GM12878 (cell line): ENCODE results near the gene SEC61A1. TPM values are rescaled to one million over a fixed set of nuclear protein-coding genes. Genes with fewer than 3 reads are reported as not detected.

Source experiments
- ATAC-seq: fragments of 200-7000 bp; cut with Tn5 transposase; 3 replicates; pipeline ENCODE4 v1.9.1; 2020; ENCODE audit warnings: mild to moderate bottlenecking, moderate library complexity
- BruUV-seq: library from RNA; stranded (reverse); fragments of 400-500 nt; replicated peaks from 2 replicates; lab custom pipeline; 2021; lab: Mats Ljungman, UMichigan
- CTCF ChIA-PET: fragments of 300-600 bp; sonication (Branson Sonifier 250); formaldehyde crosslinking; extraction: SDS; loops from one replicate; lab custom pipeline; 2021; ENCODE audit warnings: inconsistent platforms; lab: Yijun Ruan, JAX
- POLR2A ChIA-PET: fragments of 350-600 bp; formaldehyde crosslinking; extraction: SDS; loops from one replicate; lab custom pipeline; 2021; ENCODE audit warnings: inconsistent platforms; lab: Charles Lee
- RAD21 ChIA-PET: fragments of 300-600 bp; sonication (Branson Sonifier 250); formaldehyde crosslinking; loops from one replicate; lab custom pipeline; 2023; ENCODE audit warnings: antibody characterized with exemption; ENCODE audit not compliant: unreplicated experiment; lab: Charles Lee
- SMC1A ChIA-PET: fragments of 300-600 bp; sonication (Branson Sonifier 250); formaldehyde crosslinking; loops from one replicate; lab custom pipeline; 2023; ENCODE audit not compliant: unreplicated experiment, uncharacterized antibody; lab: Charles Lee
- DNase-seq: peaks from one replicate; pipeline ENCODE4 v3.0.0-alpha.2; 2011; ENCODE audit warnings: low read depth, low spot score
- FAIRE-seq: peaks from 3 replicates; lab custom pipeline; 2011; peaks lifted over from hg19 to GRCh38; lab: Jason Lieb, UNC
- H2AFZ ChIP-seq: 2 replicates; pipeline ENCODE4 v1.6.0; 2011; ENCODE audit warnings: low read depth, low read length, control low read depth; ENCODE audit not compliant: control insufficient read depth
- H3K27ac ChIP-seq: 2 replicates; pipeline ENCODE4 v1.5.1; 2011; ENCODE audit warnings: control low read depth; ENCODE audit not compliant: control insufficient read depth, insufficient read depth
- H3K27me3 ChIP-seq, 2 experiments: replicated peaks in 1 of 2; 2 replicates each; pipeline versions ENCODE4 v1.6.0 to v1.6.1; 2011; ENCODE audit warnings: low read length in 1 of 2; ENCODE audit not compliant: control insufficient read depth in 2 of 2, insufficient read depth in 2 of 2
- H3K36me3 ChIP-seq, 2 experiments: 2 replicates each; pipeline ENCODE4 v1.5.1; 2011; ENCODE audit warnings: low read length in 1 of 2; ENCODE audit not compliant: control insufficient read depth in 2 of 2, insufficient read depth in 2 of 2
- H3K4me1 ChIP-seq: 2 replicates; pipeline ENCODE4 v1.6.1; 2011; ENCODE audit warnings: mild to moderate bottlenecking, low read length, moderate library complexity, mixed read lengths; ENCODE audit not compliant: control insufficient read depth, insufficient read depth
- H3K4me2 ChIP-seq: 2 replicates; pipeline ENCODE4 v1.6.0; 2011; ENCODE audit warnings: control low read depth; ENCODE audit not compliant: control insufficient read depth, insufficient read depth
- H3K4me3 ChIP-seq: fragments of 200-600 bp; sonication (generic); 2 replicates; pipeline ENCODE4 v1.5.1; 2016
- H3K79me2 ChIP-seq: 2 replicates; pipeline ENCODE4 v1.6.0; 2011; ENCODE audit warnings: low read length; ENCODE audit not compliant: control insufficient read depth, insufficient read depth
- H3K9ac ChIP-seq: 2 replicates; pipeline ENCODE4 v1.8.0; 2011; ENCODE audit warnings: low read length, control low read depth, mixed read lengths; ENCODE audit not compliant: control insufficient read depth, insufficient read depth
- H3K9me3 ChIP-seq: replicated peaks from 3 replicates; pipeline ENCODE4 v1.5.1; 2011; ENCODE audit warnings: mild to moderate bottlenecking, low read length; ENCODE audit not compliant: control insufficient read depth, insufficient read depth
- H4K20me1 ChIP-seq: 2 replicates; pipeline ENCODE4 v1.6.0; 2011; ENCODE audit not compliant: control insufficient read depth, insufficient read depth
- BCLAF1 ChIP-seq: fragments of 450-650 bp; IDR thresholded peaks from 2 replicates; pipeline ENCODE4 v1.6.1; 2017; ENCODE audit warnings: antibody characterized with exemption, mild to moderate bottlenecking, moderate library complexity
- CBFB ChIP-seq: IDR thresholded peaks from 2 replicates; pipeline ENCODE4 v1.6.1; 2016; ENCODE audit warnings: antibody characterized with exemption, low read depth
- CHD1 ChIP-seq: IDR thresholded peaks from 2 replicates; pipeline ENCODE4 v1.6.1; 2012; ENCODE audit warnings: low read depth, low read length, improper control_type of control experiment
- GABPA ChIP-seq: IDR thresholded peaks from 2 replicates; pipeline ENCODE4 v1.6.1; 2014; ENCODE audit warnings: antibody characterized with exemption, low read depth, mild to moderate bottlenecking, inconsistent platforms
- GATAD2B ChIP-seq: fragments of 450-650 bp; conservative IDR thresholded peaks from 2 replicates; pipeline ENCODE4 v1.6.1; 2017; ENCODE audit warnings: low read depth, mild to moderate bottlenecking, moderate library complexity
- HCFC1 ChIP-seq: fragments of 150-350 bp; IDR thresholded peaks from 2 replicates; pipeline ENCODE4 v1.6.1; 2014; ENCODE audit warnings: low read length
- IRF4 ChIP-seq: IDR thresholded peaks from 2 replicates; pipeline ENCODE4 v1.6.1; 2011; ENCODE audit warnings: low read depth, low read length
- NBN ChIP-seq: fragments of 450-650 bp; IDR thresholded peaks from 2 replicates; pipeline ENCODE4 v1.6.1; 2016
- NFYB ChIP-seq: IDR thresholded peaks from 2 replicates; pipeline ENCODE4 v1.6.1; 2011; ENCODE audit warnings: low read depth, mild to moderate bottlenecking, low read length, improper control_type of control experiment, moderate library complexity; ENCODE audit not compliant: insufficient read depth
- POLR2AphosphoS5 ChIP-seq: IDR thresholded peaks from 2 replicates; pipeline ENCODE4 v1.6.1; 2011; ENCODE audit warnings: mild to moderate bottlenecking, low read length, inconsistent platforms
- POU2F2 ChIP-seq: IDR thresholded peaks from 3 replicates; pipeline ENCODE4 v1.6.1; 2011; ENCODE audit warnings: low read depth, mild to moderate bottlenecking, low read length, borderline replicate concordance
- RAD21 ChIP-seq: IDR thresholded peaks from 2 replicates; pipeline ENCODE4 v1.6.1; 2011; ENCODE audit warnings: mild to moderate bottlenecking, low read depth, low read length, moderate library complexity; ENCODE audit not compliant: insufficient read depth
- RELA ChIP-seq: fragments of 450-650 bp; IDR thresholded peaks from 2 replicates; pipeline ENCODE4 v1.8.0; 2014; ENCODE audit warnings: borderline replicate concordance; ENCODE audit not compliant: partially characterized antibody
- SMC3 ChIP-seq: IDR thresholded peaks from 2 replicates; pipeline ENCODE4 v1.6.1; 2011; ENCODE audit warnings: low read length, improper control_type of control experiment, borderline replicate concordance
- STAT3 ChIP-seq: IDR thresholded peaks from 2 replicates; pipeline ENCODE4 v1.6.1; 2011; ENCODE audit warnings: low read depth, low read length, improper control_type of control experiment
- SUZ12 ChIP-seq: fragments of 200-600 bp; sonication (generic); IDR thresholded peaks from one replicate; pipeline ENCODE4 v1.6.1; 2018; ENCODE audit warnings: antibody characterized with exemption, mild to moderate bottlenecking; ENCODE audit not compliant: unreplicated experiment
- TARDBP ChIP-seq: IDR thresholded peaks from 2 replicates; pipeline ENCODE4 v1.6.1; 2016; ENCODE audit warnings: borderline replicate concordance
- TBL1XR1 ChIP-seq: IDR thresholded peaks from 2 replicates; pipeline ENCODE4 v1.6.1; 2012; ENCODE audit warnings: low read depth, low read length, improper control_type of control experiment
- ZNF207 ChIP-seq: fragments of 450-650 bp; IDR thresholded peaks from 2 replicates; pipeline ENCODE4 v1.6.1; 2014; ENCODE audit warnings: antibody characterized with exemption, mild to moderate bottlenecking, borderline replicate concordance
- WGBS: methylation state at CpG from one replicate; pipeline ENCODE4 v1.1.6; 2016; ENCODE audit warnings: low lambda C conversion rate; ENCODE audit not compliant: insufficient replicate concordance, insufficient coverage; ENCODE audit errors: missing lambda C conversion rate; 5-methylcytosine and 5-hydroxymethylcytosine counted together
- in situ Hi-C: fragments of 300-500 bp; cut with MboI; formaldehyde crosslinking; loops from 9 replicates; pipeline ENCODE4 v1.14.3; 2018; ENCODE audit warnings: mixed read lengths
- intact Hi-C: fragments of 100-400 bp; cut with micrococcal nuclease; formaldehyde crosslinking; loops from one replicate; pipeline ENCODE4 v1.14.2; 2022; ENCODE audit not compliant: unreplicated experiment
- polyA plus RNA-seq, 11 experiments: library from polyadenylated mRNA; depleted of rRNA in 4 of 11; unstranded in 6 of 11; stranded (reverse) in 5 of 11; fragments of >200 nt; fragmentation: Nextera tagmentation in 4 of 11; fragmentation: Illumina TruSeq in 1 of 11; extraction: Ambion mirVana in 4 of 11; extraction: Trizol in 1 of 11; gene quantifications; 1 replicate in 1 of 11; 2 replicates in 10 of 11; pipeline versions ENCODE4 v1.2.1 to v1.2.3, GENCODE V29; 2011 to 2016; ENCODE audit warnings: inconsistent platforms in 2 of 11, missing spikeins in 2 of 11, low read depth in 1 of 11
- total RNA-seq, 4 experiments: library from RNA; depleted of rRNA in 3 of 4; stranded (reverse); fragments of >200 nt in 3 of 4; fragmentation: Illumina TruSeq in 1 of 4; extraction: Trizol in 1 of 4; gene quantifications; 2 replicates each; pipeline versions ENCODE4 v1.2.1 to v1.2.3, GENCODE V29; 2013 to 2021
- TF ChIP-seq, protein P1 (sequence below): IDR thresholded peaks from 2 replicates; pipeline ENCODE4 v1.6.1; 2011; ENCODE audit warnings: mild to moderate bottlenecking, low read depth, low read length, moderate library complexity; ENCODE audit not compliant: insufficient replicate concordance

The SEC61A1 gene
- total and polyA plus RNA-seq, 10 of the 15 experiments (the other 5 are each of a cell fraction or from before 2014, with no cell fraction given): 5.2 to 265 (median 142) TPM

GRCh38 chr3:128040041-128040440 lies 12.2 kb upstream of the SEC61A1 start:
- TF ChIP-seq SUZ12: no peak
- no peak for TF ChIP-seq CBFB
- TF ChIP-seq TBL1XR1: no peak
- no peak for TF ChIP-seq SMC3
- TF ChIP-seq NBN: no peak
- TF ChIP-seq RELA: no peak
- TF ChIP-seq TARDBP: no peak
- TF ChIP-seq NFYB: no peak
- TF ChIP-seq IRF4: no peak
- TF ChIP-seq POLR2AphosphoS5: no peak
- no peak for TF ChIP-seq HCFC1
- no peak for TF ChIP-seq CHD1
- no peak for TF ChIP-seq STAT3
- no peak for TF ChIP-seq ZNF207
- TF ChIP-seq, protein P1, sequence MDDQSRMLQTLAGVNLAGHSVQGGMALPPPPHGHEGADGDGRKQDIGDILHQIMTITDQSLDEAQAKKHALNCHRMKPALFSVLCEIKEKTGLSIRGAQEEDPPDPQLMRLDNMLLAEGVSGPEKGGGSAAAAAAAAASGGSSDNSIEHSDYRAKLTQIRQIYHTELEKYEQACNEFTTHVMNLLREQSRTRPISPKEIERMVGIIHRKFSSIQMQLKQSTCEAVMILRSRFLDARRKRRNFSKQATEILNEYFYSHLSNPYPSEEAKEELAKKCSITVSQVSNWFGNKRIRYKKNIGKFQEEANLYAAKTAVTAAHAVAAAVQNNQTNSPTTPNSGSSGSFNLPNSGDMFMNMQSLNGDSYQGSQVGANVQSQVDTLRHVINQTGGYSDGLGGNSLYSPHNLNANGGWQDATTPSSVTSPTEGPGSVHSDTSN: no peak
- no peak for TF ChIP-seq BCLAF1
- no peak for TF ChIP-seq GABPA
- TF ChIP-seq POU2F2: no peak
- no peak for TF ChIP-seq GATAD2B
- no peak for TF ChIP-seq RAD21
- 20% methylated on average over 3 of the region's 3 CpGs for WGBS
- Histone ChIP-seq H3K4me3 (no peak overlapping the region), H3K9me3 (no peaks in the 10 kb centered on the region), H3K4me1 (no peaks in the 10 kb centered on the region), H3K79me2 (no peaks in the 10 kb centered on the region), H4K20me1 (no peaks in the 10 kb centered on the region), H3K27ac (no peak overlapping the region), H3K4me2 (no peak overlapping the region), H3K27me3 (no peaks in the 10 kb centered on the region; a peak in 2 of 4 replicates), H3K36me3 (no peaks in the 10 kb centered on the region), H2AFZ (no peak overlapping the region), H3K9ac (no peak overlapping the region)
- ChIA-PET RAD21 (no interaction called here), SMC1A (no interaction called here), POLR2A (no interaction called here), CTCF (interaction anchor here (0.5 to 0.7 kb wide), 2 partner anchors 144 to 1003 kb away, joined by 3 to 4 read pairs; no protein-coding TSS in a partner anchor)
- intact Hi-C loops: no loop called here
- FAIRE-seq: no peak
- DNase-seq: no peak
- ATAC-seq: no peak
- BruUV-seq: no TSS peak
- in situ Hi-C loops: no loop called here
